HEK293 (cell line): ENCODE results near the gene KCNQ2.

ENCODE experiments used
- CTCF ChIA-PET: fragments of 350-600 bp; formaldehyde crosslinking; extraction: SDS; loops from one replicate; lab custom pipeline; 2021; ENCODE audit warnings: antibody characterized with exemption; lab: Yijun Ruan, JAX
- POLR2A ChIA-PET: fragments of 300-600 bp; formaldehyde crosslinking; extraction: SDS; loops from one replicate; lab custom pipeline; 2020; ENCODE audit warnings: antibody characterized with exemption, inconsistent platforms; lab: Yijun Ruan, JAX
- H3K27ac ChIP-seq: fragments of 200-500 bp; sonication (Bioruptor generic); 2 replicates; pipeline ENCODE4 v1.5.1; 2014; ENCODE audit warnings: low read depth, low read length, control low read depth, inconsistent platforms; ENCODE audit errors: extremely low read depth
- H3K36me3 ChIP-seq, 2 experiments: fragments of 200-500 bp in 1 of 2; sonication (Bioruptor generic) in 1 of 2; 1 replicate in 1 of 2; 2 replicates in 1 of 2; pipeline ENCODE4 v1.5.1; 2014 to 2017; ENCODE audit warnings: inconsistent platforms in 2 of 2, low read length in 2 of 2; ENCODE audit not compliant: control insufficient read depth in 2 of 2, insufficient read depth in 1 of 2
- H3K4me1 ChIP-seq: fragments of 200-500 bp; sonication (Bioruptor generic); 2 replicates; pipeline ENCODE4 v1.5.1; 2014; ENCODE audit warnings: mild to moderate bottlenecking, low read length, inconsistent platforms; ENCODE audit not compliant: control insufficient read depth, insufficient read depth
- H3K4me3 ChIP-seq: 2 replicates; pipeline ENCODE4 v1.5.1; 2011; ENCODE audit warnings: low read depth, mild to moderate bottlenecking, control low read depth, low read length, moderate library complexity
- H3K9me3 ChIP-seq: fragments of 200-500 bp; sonication (Bioruptor generic); 2 replicates; pipeline ENCODE4 v1.5.1; 2014; ENCODE audit warnings: low read depth, low read length, inconsistent platforms; ENCODE audit not compliant: control insufficient read depth, insufficient read depth
- FEZF1 ChIP-seq: fragments of 450-650 bp; formaldehyde crosslinking; IDR thresholded peaks from 2 replicates; pipeline ENCODE4 v1.5.1; 2016; ENCODE audit warnings: missing biosample characterization, missing genetic modification characterization
- IKZF3 ChIP-seq: fragments of 450-650 bp; IDR thresholded peaks from 2 replicates; pipeline ENCODE4 v1.5.0; 2018; ENCODE audit warnings: missing biosample characterization, mild to moderate bottlenecking, missing genetic modification characterization, moderate library complexity
- MZF1 ChIP-seq: fragments of 450-650 bp; formaldehyde crosslinking; IDR thresholded peaks from 2 replicates; pipeline ENCODE4 v1.5.1; 2017; ENCODE audit warnings: missing biosample characterization, missing genetic modification characterization, borderline replicate concordance
- ZNF169 ChIP-seq: fragments of 450-650 bp; formaldehyde crosslinking; IDR thresholded peaks from 2 replicates; pipeline ENCODE4 v1.5.1; 2016; ENCODE audit warnings: missing biosample characterization, missing genetic modification characterization
- ZNF221 ChIP-seq: fragments of 450-650 bp; formaldehyde crosslinking; IDR thresholded peaks from 2 replicates; pipeline ENCODE4 v1.5.1; 2017; ENCODE audit warnings: missing biosample characterization, missing genetic modification characterization, borderline replicate concordance
- ZNF404 ChIP-seq: fragments of 450-650 bp; formaldehyde crosslinking; IDR thresholded peaks from 2 replicates; pipeline ENCODE4 v1.5.1; 2017; ENCODE audit warnings: missing biosample characterization, missing genetic modification characterization
- ZNF473 ChIP-seq: fragments of 450-650 bp; formaldehyde crosslinking; IDR thresholded peaks from 2 replicates; pipeline ENCODE4 v1.5.1; 2017; ENCODE audit warnings: missing biosample characterization, missing genetic modification characterization
- ZNF529 ChIP-seq: fragments of 450-650 bp; formaldehyde crosslinking; IDR thresholded peaks from 2 replicates; pipeline ENCODE4 v1.5.1; 2017; ENCODE audit warnings: missing genetic modification characterization, missing biosample characterization; ENCODE audit not compliant: insufficient replicate concordance
- ZNF548 ChIP-seq: fragments of 450-650 bp; formaldehyde crosslinking; IDR thresholded peaks from 2 replicates; pipeline ENCODE4 v1.5.1; 2016; ENCODE audit warnings: missing biosample characterization, missing genetic modification characterization
- ZNF549 ChIP-seq: fragments of 450-650 bp; IDR thresholded peaks from 2 replicates; pipeline ENCODE4 v1.5.1; 2018; ENCODE audit warnings: missing biosample characterization, missing genetic modification characterization, mild to moderate bottlenecking, inconsistent platforms, moderate library complexity
- ZXDB ChIP-seq: fragments of 450-650 bp; formaldehyde crosslinking; IDR thresholded peaks from 2 replicates; pipeline ENCODE4 v1.5.1; 2016; ENCODE audit warnings: missing biosample characterization, missing genetic modification characterization
- TF ChIP-seq, protein P1 (sequence below): fragments of 450-650 bp; formaldehyde crosslinking; IDR thresholded peaks from 2 replicates; pipeline ENCODE4 v1.5.1; 2016; ENCODE audit warnings: missing biosample characterization, missing genetic modification characterization
- TF ChIP-seq, protein P2 (sequence below): fragments of 450-650 bp; formaldehyde crosslinking; optimal IDR thresholded peaks from 2 replicates; pipeline ENCODE3; 2016; ENCODE audit warnings: missing biosample characterization, mild to moderate bottlenecking, missing genetic modification characterization
- TF ChIP-seq, protein P3 (sequence below): fragments of 450-650 bp; formaldehyde crosslinking; IDR thresholded peaks from 2 replicates; pipeline ENCODE4 v1.5.1; 2016; ENCODE audit warnings: missing biosample characterization, missing genetic modification characterization, low read depth
- TF ChIP-seq, protein P4 (sequence below): fragments of 450-650 bp; formaldehyde crosslinking; IDR thresholded peaks from 2 replicates; pipeline ENCODE4 v1.5.1; 2016; ENCODE audit warnings: missing biosample characterization, missing genetic modification characterization
- TF ChIP-seq, protein P5 (sequence below): fragments of 450-650 bp; formaldehyde crosslinking; conservative IDR thresholded peaks from 2 replicates; pipeline ENCODE4 v1.5.1; 2016; ENCODE audit warnings: low read depth, missing biosample characterization, missing genetic modification characterization
- TF ChIP-seq, protein P6 (sequence below): fragments of 450-650 bp; formaldehyde crosslinking; IDR thresholded peaks from 2 replicates; pipeline ENCODE4 v1.5.1; 2016; ENCODE audit warnings: missing biosample characterization, missing genetic modification characterization

KCNQ2 gene

DNA sequence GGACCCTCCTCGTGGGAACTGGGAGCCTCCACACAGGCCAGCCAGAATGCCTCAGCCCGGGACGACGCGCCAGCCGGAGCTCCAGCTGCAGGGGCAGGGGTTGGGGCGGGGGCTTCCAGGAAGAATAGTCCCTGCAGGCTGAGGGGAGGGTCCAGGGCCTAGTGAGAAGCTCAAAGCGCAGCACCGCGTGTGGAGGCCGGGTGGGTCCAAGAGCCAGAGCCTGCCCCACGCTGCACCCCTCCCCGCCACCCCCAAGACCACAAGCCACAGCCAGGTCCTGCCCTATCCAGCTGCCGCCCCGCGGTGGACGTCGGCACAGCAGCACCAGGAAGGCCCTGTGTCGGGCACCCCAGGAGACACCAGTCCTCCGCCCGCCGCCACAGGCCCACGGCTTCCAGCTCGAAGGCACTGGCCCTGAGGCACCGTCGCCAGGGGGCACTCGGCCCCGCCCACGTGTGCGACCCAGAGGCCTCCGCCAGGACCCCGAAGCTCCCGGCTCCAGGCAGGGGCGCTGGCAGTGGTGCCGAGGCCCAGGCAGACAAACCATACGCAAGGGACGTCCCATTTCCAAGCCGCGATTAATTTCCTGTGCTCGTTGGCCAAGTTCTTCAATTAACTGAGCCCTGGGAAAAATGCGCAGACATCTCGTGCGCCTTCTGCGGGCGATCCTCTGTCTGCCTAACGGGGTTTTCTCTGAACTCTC lies 19.5 kb downstream of the KCNQ2 start:
- POLR2A ChIA-PET, result no interaction called here
- H3K27ac ChIP-seq, result no peak overlapping the region
- no peaks in the 10 kb centered on the region for H3K4me1 ChIP-seq
- H3K36me3 ChIP-seq, result no peaks in the 10 kb centered on the region
- CTCF ChIA-PET, result no interaction called here
- H3K9me3 ChIP-seq, result no peaks in the 10 kb centered on the region
- TF ChIP-seq, protein P1, sequence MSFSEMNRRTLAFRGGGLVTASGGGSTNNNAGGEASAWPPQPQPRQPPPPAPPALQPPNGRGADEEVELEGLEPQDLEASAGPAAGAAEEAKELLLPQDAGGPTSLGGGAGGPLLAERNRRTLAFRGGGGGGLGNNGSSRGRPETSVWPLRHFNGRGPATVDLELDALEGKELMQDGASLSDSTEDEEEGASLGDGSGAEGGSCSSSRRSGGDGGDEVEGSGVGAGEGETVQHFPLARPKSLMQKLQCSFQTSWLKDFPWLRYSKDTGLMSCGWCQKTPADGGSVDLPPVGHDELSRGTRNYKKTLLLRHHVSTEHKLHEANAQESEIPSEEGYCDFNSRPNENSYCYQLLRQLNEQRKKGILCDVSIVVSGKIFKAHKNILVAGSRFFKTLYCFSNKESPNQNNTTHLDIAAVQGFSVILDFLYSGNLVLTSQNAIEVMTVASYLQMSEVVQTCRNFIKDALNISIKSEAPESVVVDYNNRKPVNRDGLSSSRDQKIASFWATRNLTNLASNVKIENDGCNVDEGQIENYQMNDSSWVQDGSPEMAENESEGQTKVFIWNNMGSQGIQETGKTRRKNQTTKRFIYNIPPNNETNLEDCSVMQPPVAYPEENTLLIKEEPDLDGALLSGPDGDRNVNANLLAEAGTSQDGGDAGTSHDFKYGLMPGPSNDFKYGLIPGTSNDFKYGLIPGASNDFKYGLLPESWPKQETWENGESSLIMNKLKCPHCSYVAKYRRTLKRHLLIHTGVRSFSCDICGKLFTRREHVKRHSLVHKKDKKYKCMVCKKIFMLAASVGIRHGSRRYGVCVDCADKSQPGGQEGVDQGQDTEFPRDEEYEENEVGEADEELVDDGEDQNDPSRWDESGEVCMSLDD (tag by site-specific recombination), result no peak
- TF ChIP-seq, protein P2, sequence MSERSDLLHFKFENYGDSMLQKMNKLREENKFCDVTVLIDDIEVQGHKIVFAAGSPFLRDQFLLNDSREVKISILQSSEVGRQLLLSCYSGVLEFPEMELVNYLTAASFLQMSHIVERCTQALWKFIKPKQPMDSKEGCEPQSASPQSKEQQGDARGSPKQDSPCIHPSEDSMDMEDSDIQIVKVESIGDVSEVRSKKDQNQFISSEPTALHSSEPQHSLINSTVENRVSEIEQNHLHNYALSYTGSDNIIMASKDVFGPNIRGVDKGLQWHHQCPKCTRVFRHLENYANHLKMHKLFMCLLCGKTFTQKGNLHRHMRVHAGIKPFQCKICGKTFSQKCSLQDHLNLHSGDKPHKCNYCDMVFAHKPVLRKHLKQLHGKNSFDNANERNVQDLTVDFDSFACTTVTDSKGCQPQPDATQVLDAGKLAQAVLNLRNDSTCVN (tag by site-specific recombination), result no peak
- no peak for TF ChIP-seq ZNF549 (tag by site-specific recombination)
- no peak for TF ChIP-seq ZNF221 (tag by site-specific recombination)
- TF ChIP-seq, protein P3, sequence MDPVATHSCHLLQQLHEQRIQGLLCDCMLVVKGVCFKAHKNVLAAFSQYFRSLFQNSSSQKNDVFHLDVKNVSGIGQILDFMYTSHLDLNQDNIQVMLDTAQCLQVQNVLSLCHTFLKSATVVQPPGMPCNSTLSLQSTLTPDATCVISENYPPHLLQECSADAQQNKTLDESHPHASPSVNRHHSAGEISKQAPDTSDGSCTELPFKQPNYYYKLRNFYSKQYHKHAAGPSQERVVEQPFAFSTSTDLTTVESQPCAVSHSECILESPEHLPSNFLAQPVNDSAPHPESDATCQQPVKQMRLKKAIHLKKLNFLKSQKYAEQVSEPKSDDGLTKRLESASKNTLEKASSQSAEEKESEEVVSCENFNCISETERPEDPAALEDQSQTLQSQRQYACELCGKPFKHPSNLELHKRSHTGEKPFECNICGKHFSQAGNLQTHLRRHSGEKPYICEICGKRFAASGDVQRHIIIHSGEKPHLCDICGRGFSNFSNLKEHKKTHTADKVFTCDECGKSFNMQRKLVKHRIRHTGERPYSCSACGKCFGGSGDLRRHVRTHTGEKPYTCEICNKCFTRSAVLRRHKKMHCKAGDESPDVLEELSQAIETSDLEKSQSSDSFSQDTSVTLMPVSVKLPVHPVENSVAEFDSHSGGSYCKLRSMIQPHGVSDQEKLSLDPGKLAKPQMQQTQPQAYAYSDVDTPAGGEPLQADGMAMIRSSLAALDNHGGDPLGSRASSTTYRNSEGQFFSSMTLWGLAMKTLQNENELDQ (tag by site-specific recombination), result no peak
- no peak for TF ChIP-seq ZXDB (tag by site-specific recombination)
- TF ChIP-seq, protein P4, sequence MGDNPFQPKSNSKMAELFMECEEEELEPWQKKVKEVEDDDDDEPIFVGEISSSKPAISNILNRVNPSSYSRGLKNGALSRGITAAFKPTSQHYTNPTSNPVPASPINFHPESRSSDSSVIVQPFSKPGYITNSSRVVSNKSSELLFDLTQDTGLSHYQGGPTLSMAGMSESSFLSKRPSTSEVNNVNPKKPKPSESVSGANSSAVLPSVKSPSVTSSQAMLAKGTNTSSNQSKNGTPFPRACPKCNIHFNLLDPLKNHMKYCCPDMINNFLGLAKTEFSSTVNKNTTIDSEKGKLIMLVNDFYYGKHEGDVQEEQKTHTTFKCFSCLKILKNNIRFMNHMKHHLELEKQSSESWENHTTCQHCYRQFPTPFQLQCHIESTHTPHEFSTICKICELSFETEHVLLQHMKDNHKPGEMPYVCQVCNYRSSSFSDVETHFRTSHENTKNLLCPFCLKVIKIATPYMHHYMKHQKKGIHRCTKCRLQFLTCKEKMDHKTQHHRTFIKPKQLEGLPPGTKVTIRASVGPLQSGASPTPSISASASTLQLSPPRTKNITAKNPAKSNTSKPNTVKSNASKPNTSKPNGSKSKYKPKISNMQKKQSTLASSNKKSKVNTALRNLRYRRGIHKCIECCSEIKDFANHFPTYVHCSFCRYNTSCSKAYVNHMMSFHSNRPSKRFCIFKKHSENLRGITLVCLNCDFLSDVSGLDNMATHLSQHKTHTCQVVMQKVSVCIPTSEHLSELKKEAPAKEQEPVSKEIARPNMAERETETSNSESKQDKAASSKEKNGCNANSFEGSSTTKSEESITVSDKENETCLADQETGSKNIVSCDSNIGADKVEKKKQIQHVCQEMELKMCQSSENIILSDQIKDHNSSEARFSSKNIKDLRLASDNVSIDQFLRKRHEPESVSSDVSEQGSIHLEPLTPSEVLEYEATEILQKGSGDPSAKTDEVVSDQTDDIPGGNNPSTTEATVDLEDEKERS (tag by site-specific recombination), result no peak
- TF ChIP-seq IKZF3 (tag by site-specific recombination), result no peak
- no peak for TF ChIP-seq FEZF1 (tag by site-specific recombination)
- no peak for TF ChIP-seq ZNF404 (tag by site-specific recombination)
- no peak for TF ChIP-seq ZNF529 (tag by site-specific recombination)
- no peak for TF ChIP-seq ZNF548 (tag by site-specific recombination)
- TF ChIP-seq MZF1 (tag by site-specific recombination), result no peak
- no peak for TF ChIP-seq ZNF473 (tag by site-specific recombination)
- no peak overlapping the region for H3K4me3 ChIP-seq

DNA sequence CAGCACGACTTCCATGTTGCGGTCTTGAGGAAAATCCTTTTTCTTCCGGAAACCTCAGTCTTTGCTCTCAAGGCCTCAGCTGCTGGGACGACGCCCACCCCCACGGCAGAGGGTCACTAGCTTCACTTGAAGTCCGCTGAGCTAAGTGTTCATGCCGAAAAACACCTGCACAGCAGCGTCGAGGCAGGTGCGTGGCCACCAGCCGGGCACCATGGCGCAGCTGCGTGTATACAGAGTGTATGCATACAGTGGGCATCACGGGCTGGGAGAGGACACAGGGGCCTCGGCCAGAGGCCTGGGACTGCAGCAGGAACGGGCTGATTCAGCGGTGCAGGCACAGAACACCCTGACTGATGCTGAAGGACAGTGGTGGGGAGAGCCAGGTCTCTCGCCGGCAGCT lies 20.1 kb downstream of the KCNQ2 start:
- Histone ChIP-seq H3K9me3 (no peaks in the 10 kb centered on the region), H3K27ac (no peak overlapping the region), H3K36me3 (no peaks in the 10 kb centered on the region), H3K4me3 (no peak overlapping the region), H3K4me1 (no peaks in the 10 kb centered on the region)
- CTCF ChIA-PET, result no interaction called here
- POLR2A ChIA-PET, result no interaction called here
- TF ChIP-seq, protein P5, sequence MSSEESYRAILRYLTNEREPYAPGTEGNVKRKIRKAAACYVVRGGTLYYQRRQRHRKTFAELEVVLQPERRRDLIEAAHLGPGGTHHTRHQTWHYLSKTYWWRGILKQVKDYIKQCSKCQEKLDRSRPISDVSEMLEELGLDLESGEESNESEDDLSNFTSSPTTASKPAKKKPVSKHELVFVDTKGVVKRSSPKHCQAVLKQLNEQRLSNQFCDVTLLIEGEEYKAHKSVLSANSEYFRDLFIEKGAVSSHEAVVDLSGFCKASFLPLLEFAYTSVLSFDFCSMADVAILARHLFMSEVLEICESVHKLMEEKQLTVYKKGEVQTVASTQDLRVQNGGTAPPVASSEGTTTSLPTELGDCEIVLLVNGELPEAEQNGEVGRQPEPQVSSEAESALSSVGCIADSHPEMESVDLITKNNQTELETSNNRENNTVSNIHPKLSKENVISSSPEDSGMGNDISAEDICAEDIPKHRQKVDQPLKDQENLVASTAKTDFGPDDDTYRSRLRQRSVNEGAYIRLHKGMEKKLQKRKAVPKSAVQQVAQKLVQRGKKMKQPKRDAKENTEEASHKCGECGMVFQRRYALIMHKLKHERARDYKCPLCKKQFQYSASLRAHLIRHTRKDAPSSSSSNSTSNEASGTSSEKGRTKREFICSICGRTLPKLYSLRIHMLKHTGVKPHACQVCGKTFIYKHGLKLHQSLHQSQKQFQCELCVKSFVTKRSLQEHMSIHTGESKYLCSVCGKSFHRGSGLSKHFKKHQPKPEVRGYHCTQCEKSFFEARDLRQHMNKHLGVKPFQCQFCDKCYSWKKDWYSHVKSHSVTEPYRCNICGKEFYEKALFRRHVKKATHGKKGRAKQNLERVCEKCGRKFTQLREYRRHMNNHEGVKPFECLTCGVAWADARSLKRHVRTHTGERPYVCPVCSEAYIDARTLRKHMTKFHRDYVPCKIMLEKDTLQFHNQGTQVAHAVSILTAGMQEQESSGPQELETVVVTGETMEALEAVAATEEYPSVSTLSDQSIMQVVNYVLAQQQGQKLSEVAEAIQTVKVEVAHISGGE (tag by site-specific recombination), result no peak
- TF ChIP-seq ZNF169 (no peak), ZNF529 (tag by site-specific recombination) (no peak)
- TF ChIP-seq, protein P6, sequence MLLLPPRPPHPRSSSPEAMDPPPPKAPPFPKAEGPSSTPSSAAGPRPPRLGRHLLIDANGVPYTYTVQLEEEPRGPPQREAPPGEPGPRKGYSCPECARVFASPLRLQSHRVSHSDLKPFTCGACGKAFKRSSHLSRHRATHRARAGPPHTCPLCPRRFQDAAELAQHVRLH (tag by site-specific recombination), result no peak
- TF ChIP-seq, protein P3 (tag by site-specific recombination), result no peak
